DMS153 (cell line): ENCODE data around the gene LIN7A.

ENCODE experiments used
- DNase-seq: peaks from one replicate; lab custom pipeline; 2025; lab: John Stamatoyannopoulos, UW

LIN7A gene

GRCh38 chr12:80860206-80860605, 77.5 kb downstream of the LIN7A start:
- no peak for DNase-seq

- no peak for DNase-seq
Observed at GRCh38 chr12:80858356-80858755, 79.4 kb downstream of the LIN7A start.

- no peak for DNase-seq
Observed at GRCh38 chr12:80857311-80857710, 80.4 kb downstream of the LIN7A start.

GRCh38 chr12:80849337-80849736, 88.4 kb downstream of the LIN7A start:
- no peak for DNase-seq

- DNase-seq = no peak
Observed at GRCh38 chr12:80848858-80849257, 88.9 kb downstream of the LIN7A start.

- no peak for DNase-seq
Observed at GRCh38 chr12:80847575-80847974, 90.2 kb downstream of the LIN7A start.

GRCh38 chr12:80846952-80847351, 90.8 kb downstream of the LIN7A start:
- DNase-seq = no peak

GRCh38 chr12:80845639-80846038, 92.1 kb downstream of the LIN7A start:
- DNase-seq = no peak

GRCh38 chr12:80843969-80844368, 93.8 kb downstream of the LIN7A start:
- DNase-seq = no peak

GRCh38 chr12:80838708-80839107, 99.0 kb downstream of the LIN7A start:
- DNase-seq = no peak

GRCh38 chr12:80838024-80838658, 99.6 kb downstream of the LIN7A start:
- no peak for DNase-seq

- DNase-seq = no peak
Observed at GRCh38 chr12:80837342-80837978, 100.3 kb downstream of the LIN7A start.

- no peak for DNase-seq
Observed at GRCh38 chr12:80834724-80835123, 103.0 kb downstream of the LIN7A start.

GRCh38 chr12:80830533-80831088, 107.1 kb downstream of the LIN7A start:
- no peak for DNase-seq

GRCh38 chr12:80829767-80830166, 108.0 kb downstream of the LIN7A start:
- DNase-seq = no peak

GRCh38 chr12:80825506-80825905, 112.2 kb downstream of the LIN7A start:
- DNase-seq = no peak

- no peak for DNase-seq
Observed at GRCh38 chr12:80823393-80823792, 114.3 kb downstream of the LIN7A start.

- DNase-seq = no peak
Observed at GRCh38 chr12:80821513-80822000, 116.2 kb downstream of the LIN7A start.

- no peak for DNase-seq
Observed at GRCh38 chr12:80818878-80819277, 118.9 kb downstream of the LIN7A start.

GRCh38 chr12:80815351-80815750, 122.4 kb downstream of the LIN7A start:
- no peak for DNase-seq

- DNase-seq = no peak
Observed at GRCh38 chr12:80814453-80814852, 123.3 kb downstream of the LIN7A start.

GRCh38 chr12:80813820-80814219, 123.9 kb downstream of the LIN7A start:
- no peak for DNase-seq

- DNase-seq = no peak
Observed at GRCh38 chr12:80811957-80812708, 125.6 kb downstream of the LIN7A start.
